C4-2B (cell line): ENCODE measurements around the gene MYO15B.

Experiments
- ZFX ChIP-seq: fragments of 450-650 bp; IDR thresholded peaks from 2 replicates; pipeline ENCODE4 v1.6.1; 2017
- TF ChIP-seq, protein P1 (sequence below): fragments of 450-650 bp; conservative IDR thresholded peaks from 2 replicates; pipeline ENCODE4 v1.5.1; 2017; ENCODE audit warnings: mild to moderate bottlenecking

DNA sequence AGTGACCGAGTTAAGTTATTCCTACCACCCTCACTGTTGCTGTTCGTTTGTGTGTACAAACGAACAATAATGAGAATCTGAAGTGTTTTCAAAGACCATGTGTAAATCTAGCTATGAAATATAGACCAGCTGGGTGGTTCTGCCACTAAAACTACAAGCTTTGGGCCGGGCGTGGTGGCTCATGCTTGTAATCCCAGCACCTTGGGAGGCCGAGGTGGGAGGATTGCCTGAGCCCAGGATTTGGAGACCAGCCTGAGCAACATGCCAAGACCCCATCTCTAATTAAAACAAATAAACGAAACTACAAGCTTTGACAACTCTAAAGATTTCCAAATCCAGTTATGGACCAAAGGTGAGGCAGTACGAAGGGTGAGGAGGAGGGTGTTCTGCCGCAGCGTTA is 78.4 kb downstream of the MYO15B start:
- TF ChIP-seq, protein P1, sequence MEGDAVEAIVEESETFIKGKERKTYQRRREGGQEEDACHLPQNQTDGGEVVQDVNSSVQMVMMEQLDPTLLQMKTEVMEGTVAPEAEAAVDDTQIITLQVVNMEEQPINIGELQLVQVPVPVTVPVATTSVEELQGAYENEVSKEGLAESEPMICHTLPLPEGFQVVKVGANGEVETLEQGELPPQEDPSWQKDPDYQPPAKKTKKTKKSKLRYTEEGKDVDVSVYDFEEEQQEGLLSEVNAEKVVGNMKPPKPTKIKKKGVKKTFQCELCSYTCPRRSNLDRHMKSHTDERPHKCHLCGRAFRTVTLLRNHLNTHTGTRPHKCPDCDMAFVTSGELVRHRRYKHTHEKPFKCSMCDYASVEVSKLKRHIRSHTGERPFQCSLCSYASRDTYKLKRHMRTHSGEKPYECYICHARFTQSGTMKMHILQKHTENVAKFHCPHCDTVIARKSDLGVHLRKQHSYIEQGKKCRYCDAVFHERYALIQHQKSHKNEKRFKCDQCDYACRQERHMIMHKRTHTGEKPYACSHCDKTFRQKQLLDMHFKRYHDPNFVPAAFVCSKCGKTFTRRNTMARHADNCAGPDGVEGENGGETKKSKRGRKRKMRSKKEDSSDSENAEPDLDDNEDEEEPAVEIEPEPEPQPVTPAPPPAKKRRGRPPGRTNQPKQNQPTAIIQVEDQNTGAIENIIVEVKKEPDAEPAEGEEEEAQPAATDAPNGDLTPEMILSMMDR, result no peak
- no peak for TF ChIP-seq ZFX
